Measurements from ENCODE around the gene CEP104.

- no peak for TF ChIP-seq CTCF (IDR thresholded peaks at IDR 0.05)
- no peak for TF ChIP-seq POLR2A (IDR thresholded peaks at IDR 0.05)
- no peak for TF ChIP-seq POLR2AphosphoS5 (IDR thresholded peaks at IDR 0.05)
These were observed 37.2 kb downstream of the CEP104 start for GRCh38 chr1:3819771-3820200.
